ENCODE measurements around the gene PIEZO2. TPM values are rescaled to one million over a fixed set of nuclear protein-coding genes. Genes with fewer than 3 reads are reported as not detected.

PIEZO2 gene
- total and polyA plus RNA-seq, 2 of the 8 experiments (the other 6 are each of a cell fraction or from before 2014, with no cell fraction given): 4.7 to 16.5 TPM

DNA sequence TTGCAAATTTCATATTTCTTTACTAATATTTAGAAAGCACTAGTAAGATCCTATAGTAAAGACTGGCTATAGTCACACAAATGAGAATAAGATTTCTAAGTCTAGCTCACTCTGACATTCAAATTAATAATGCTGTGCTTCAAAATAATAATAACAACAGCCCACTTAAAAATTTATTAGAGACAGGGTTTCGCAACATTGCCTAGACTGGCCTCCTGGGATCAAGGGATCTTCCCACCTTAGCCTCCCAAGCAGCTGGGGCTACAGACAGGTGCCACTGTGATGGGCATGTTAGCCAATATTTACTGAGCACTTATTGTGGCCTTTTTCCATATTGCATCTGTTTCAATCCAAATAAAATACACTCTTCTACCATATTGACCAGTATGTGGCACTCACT, 96.1 kb downstream of the PIEZO2 start:
- Histone ChIP-seq H2BK5ac (ENCODE audit: low read depth, low read length) (no peak overlapping the region), H3K4me2 (ENCODE audit: insufficient read depth in 1 of 2, low read depth in 2 of 2, low read length in 2 of 2) (no peak overlapping the region), H3K56ac (replicated peaks; ENCODE audit: insufficient read length, low read depth, low read length) (no peak overlapping the region), H3K4ac (replicated peaks; ENCODE audit: insufficient read length, low read depth, low read length) (no peak overlapping the region), H3K36me3 (ENCODE audit: control insufficient read depth in 2 of 4, insufficient read depth in 4 of 4, low read length in 3 of 4) (no peaks in the 10 kb centered on the region), H2AFZ (ENCODE audit: low read length) (no peak overlapping the region), H3K4me3 (ENCODE audit: extremely low read depth in 1 of 4, insufficient read depth in 2 of 4, low read depth in 3 of 4, low read length in 4 of 4) (no peak overlapping the region), H2AK5ac (ENCODE audit: low read depth, low read length) (no peak overlapping the region), H2BK15ac (ENCODE audit: low read length) (no peak overlapping the region), H2BK120ac (replicated peaks; ENCODE audit: low read depth, low read length) (no peak overlapping the region), H4K91ac (replicated peaks; ENCODE audit: insufficient read length, low read length) (no peak overlapping the region), H3K79me1 (ENCODE audit: low read depth, low read length) (no peaks in the 10 kb centered on the region), H3K14ac (ENCODE audit: insufficient read length) (no peak overlapping the region), H3K9ac (replicated peaks in 1 of 4; ENCODE audit: extremely low read depth in 1 of 4, low read depth in 3 of 4, low read length in 3 of 4) (no peak overlapping the region), H2BK20ac (ENCODE audit: low read length) (no peak overlapping the region), H3K27me3 (replicated peaks in 1 of 4; ENCODE audit: control insufficient read depth in 3 of 4, extremely low read depth in 1 of 4, insufficient read depth in 3 of 4, low read length in 3 of 4) (no peaks in the 10 kb centered on the region), H3K18ac (ENCODE audit: extremely low read depth, low read length) (no peak overlapping the region), H3K27ac (ENCODE audit: low read depth, low read length) (no peak overlapping the region), H4K8ac (ENCODE audit: extremely low read depth, insufficient read depth, low read length) (no peak overlapping the region), H3K23me2 (ENCODE audit: low read depth, low read length) (no peaks in the 10 kb centered on the region), H2BK12ac (ENCODE audit: low read depth, low read length) (no peak overlapping the region), H3K23ac (ENCODE audit: insufficient read length) (no peak overlapping the region), H3K4me1 (replicated peaks in 1 of 4; ENCODE audit: control insufficient read depth in 3 of 4, insufficient read depth in 4 of 4, low read length in 3 of 4) (no peaks in the 10 kb centered on the region), H4K5ac (ENCODE audit: insufficient read length, low read depth, low read length) (no peak overlapping the region), H3K9me3 (ENCODE audit: insufficient read depth in 2 of 2, low read depth in 1 of 2, low read length in 1 of 2) (no peaks in the 10 kb centered on the region), H4K20me1 (replicated peaks in 1 of 2; ENCODE audit: control insufficient read depth in 1 of 2, insufficient read depth in 2 of 2, low read length in 2 of 2) (no peaks in the 10 kb centered on the region), H3K79me2 (ENCODE audit: control insufficient read depth in 1 of 2, insufficient read depth in 2 of 2, low read length in 2 of 2) (no peaks in the 10 kb centered on the region)
- 95% methylated on average over 1 of the region's 1 CpG; no CpG with 5 or more reads in 1 of the 2 experiments for WGBS, 2 experiments (ENCODE audit: extremely low coverage in 1 of 2, insufficient coverage in 1 of 2, insufficient read length in 1 of 2, insufficient replicate concordance in 2 of 2, low coverage in 1 of 2, low lambda C conversion rate in 2 of 2, missing lambda C conversion rate in 1 of 2)
- FAIRE-seq (no peak), DNase-seq (ENCODE audit: low read depth in 1 of 2, low spot score in 2 of 2) (no peak)
- POLR2A ChIA-PET (ENCODE audit: partially characterized antibody): no interaction called here
- TF ChIP-seq BACH1 (IDR thresholded peaks at IDR 0.05; ENCODE audit: low read length) (no peak), CEBPB (IDR thresholded peaks at IDR 0.05; ENCODE audit: low read depth, low read length) (peak; percentile 35; the same call in 1 of the 2 replicates)
- CTCF ChIA-PET (ENCODE audit: partially characterized antibody): interaction anchor here (1.2 kb wide), 1 partner anchor 101 kb away, joined by 5 read pairs; no protein-coding TSS in a partner anchor
